ENCODE measurements around the gene TRRAP. TPM values are rescaled to one million over a fixed set of nuclear protein-coding genes. Genes with fewer than 3 reads are reported as not detected.
A peak's percentile ranks its signal among the peaks of the same experiment; 100 is the strongest.

The TRRAP gene
- total and polyA plus RNA-seq, 7 experiments from 2014 or later: 3.2 to 72.3 (median 63.6) TPM

GRCh38 chr7:98992076-98992475, 113.7 kb downstream of the TRRAP start:
- ATAC-seq (no peak), DNase-seq (no peak)
- H3K4me3 ChIP-seq (ENCODE audit: low read length): no peak overlapping the region
- H3K27me3 ChIP-seq (ENCODE audit: control insufficient read depth in 2 of 2, insufficient read depth in 2 of 2, low read length in 2 of 2): no peaks in the 10 kb centered on the region
- Mint-ChIP-seq H3K9me3 (no peaks in the 10 kb centered on the region), H3K27ac (no peak overlapping the region), H3K36me3 (peaks cover 29 to 64% (median 33%) of the 10 kb centered on the region in 5 donors), H3K4me1 (peaks cover 6 to 18% (median 9%) of the 10 kb centered on the region in 7 donors), H3K27me3 (no peaks in the 10 kb centered on the region), H3K4me3 (no peak overlapping the region)
- no peaks in the 10 kb centered on the region for H3K4me1 ChIP-seq (ENCODE audit: control insufficient read depth in 2 of 2, insufficient read depth in 2 of 2, low read length in 2 of 2)
- CTCF ChIA-PET: interaction anchor here (0.7 kb wide), 1 partner anchor 399 kb away, joined by 3 read pairs; no protein-coding TSS in a partner anchor
- no peak overlapping the region for H3K27ac ChIP-seq (ENCODE audit: low read depth, low read length)
- H3K9me3 ChIP-seq (ENCODE audit: control insufficient read depth in 2 of 3, low read length in 3 of 3): no peaks in the 10 kb centered on the region
- intact Hi-C loops (cut with micrococcal nuclease): no loop called here
- peaks cover 0 to 96% (median 15%) of the 10 kb centered on the region in 3 experiments for H3K36me3 ChIP-seq (ENCODE audit: control insufficient read depth in 2 of 3, insufficient read depth in 3 of 3, low read length in 3 of 3)
- POLR2A ChIA-PET: no interaction called here

DNA sequence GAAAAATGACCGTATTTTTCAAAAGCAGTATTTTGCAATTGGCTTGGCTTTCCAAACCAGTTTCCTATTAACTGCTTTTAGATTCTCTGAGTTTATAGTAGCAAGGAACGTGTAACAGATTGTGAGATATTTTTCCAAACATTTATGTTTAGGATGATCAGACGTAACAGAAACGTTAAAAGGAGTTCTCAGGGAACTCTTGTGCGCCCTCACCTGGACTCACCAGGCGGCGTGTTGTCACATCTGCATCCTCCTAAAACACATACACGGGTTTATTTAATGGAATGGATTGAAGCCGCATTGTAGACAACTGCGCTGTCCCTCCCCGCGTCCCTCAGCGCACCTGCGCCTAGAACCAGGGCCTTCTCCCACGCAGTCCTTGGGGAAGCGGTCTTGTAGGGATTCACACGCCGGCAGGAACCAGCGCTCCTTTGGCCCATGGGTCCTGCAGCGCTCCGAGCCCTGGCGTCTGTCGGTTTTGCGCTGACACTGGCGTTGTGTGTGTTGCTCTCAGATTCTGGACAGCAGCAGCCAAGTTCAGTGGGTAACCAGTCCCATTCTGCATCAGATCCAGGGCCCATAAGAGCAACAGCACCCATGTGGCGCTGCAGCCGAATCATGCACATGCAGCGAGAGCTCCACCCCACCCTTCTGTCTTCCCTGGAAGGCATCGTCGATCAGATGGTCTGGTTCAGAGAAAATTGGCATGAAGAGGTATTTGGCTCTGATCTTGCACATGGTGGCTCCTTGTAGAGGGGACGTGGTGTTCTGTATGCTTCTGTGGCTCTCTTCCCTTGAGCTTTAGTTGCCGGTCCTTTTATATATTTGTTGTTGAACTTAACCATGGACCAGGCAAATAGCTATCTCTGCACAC, 114.9 kb downstream of the TRRAP start:
- POLR2A ChIA-PET: no interaction called here
- H3K4me3 Mint-ChIP-seq: no peak overlapping the region
- no peak for ATAC-seq

GRCh38 chr7:98994046-98994944, 116.0 kb downstream of the TRRAP start:
- CTCF ChIA-PET: no interaction called here
- intact Hi-C loops (cut with micrococcal nuclease): no loop called here
- peaks cover 0 to 9% (median 2%) of the 10 kb centered on the region in 7 donors for H3K4me1 Mint-ChIP-seq

More for the DNA sequence above, 114.9 kb downstream of the TRRAP start:
- peak overlapping the region in 1 of 9 donors; percentile 19 for H3K27ac Mint-ChIP-seq
- no peaks in the 10 kb centered on the region for H3K9me3 Mint-ChIP-seq
- CTCF ChIA-PET: no interaction called here
- no peak for DNase-seq
- peaks cover 20 to 53% (median 27%) of the 10 kb centered on the region in 5 donors for H3K36me3 Mint-ChIP-seq
- H3K4me1 Mint-ChIP-seq: peaks cover 3 to 12% (median 8%) of the 10 kb centered on the region in 7 donors
- no peak overlapping the region for H3K27ac ChIP-seq (ENCODE audit: low read depth, low read length)
- intact Hi-C loops (cut with micrococcal nuclease): no loop called here
- H3K9me3 ChIP-seq (ENCODE audit: control insufficient read depth in 2 of 3, low read length in 3 of 3): no peaks in the 10 kb centered on the region
- H3K27me3 Mint-ChIP-seq: no peaks in the 10 kb centered on the region
- no peaks in the 10 kb centered on the region for H3K4me1 ChIP-seq (ENCODE audit: control insufficient read depth in 2 of 2, insufficient read depth in 2 of 2, low read length in 2 of 2)
- H3K27me3 ChIP-seq (ENCODE audit: control insufficient read depth in 2 of 2, insufficient read depth in 2 of 2, low read length in 2 of 2): no peaks in the 10 kb centered on the region
- H3K4me3 ChIP-seq (ENCODE audit: low read length): no peak overlapping the region
- peaks cover 0 to 93% (median 11%) of the 10 kb centered on the region in 3 experiments for H3K36me3 ChIP-seq (ENCODE audit: control insufficient read depth in 2 of 3, insufficient read depth in 3 of 3, low read length in 3 of 3)

DNA sequence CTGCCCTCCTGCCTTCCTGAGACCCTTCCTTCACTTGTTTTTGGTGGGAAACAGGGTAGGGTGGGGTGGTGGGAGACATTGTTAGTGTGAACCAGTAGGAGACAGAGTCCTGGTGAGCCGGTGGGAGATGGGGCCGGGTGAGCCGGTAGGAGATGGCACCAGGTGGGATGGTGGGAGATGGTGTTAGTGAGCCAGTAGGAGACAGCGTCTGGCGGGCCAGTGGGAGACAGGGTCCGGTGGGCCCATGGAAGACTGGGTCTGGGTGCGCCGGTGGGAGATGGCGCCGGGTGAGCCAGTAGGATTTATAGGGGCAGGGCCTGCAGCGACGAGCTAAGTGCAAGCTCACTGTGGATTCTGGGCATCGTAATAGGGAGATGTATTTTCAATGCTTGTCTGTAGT, 116.8 kb downstream of the TRRAP start:
- ATAC-seq (no peak), DNase-seq (no peak)
- Mint-ChIP-seq H3K27ac (peak overlapping the region in 1 of 9 donors; percentile 15), H3K27me3 (no peaks in the 10 kb centered on the region), H3K4me1 (peaks cover 0 to 9% (median 0%) of the 10 kb centered on the region in 7 donors), H3K4me3 (no peak overlapping the region), H3K36me3 (peaks cover 23 to 48% (median 27%) of the 10 kb centered on the region in 5 donors), H3K9me3 (no peaks in the 10 kb centered on the region)
- CTCF ChIA-PET: no interaction called here
- no peak overlapping the region for H3K4me3 ChIP-seq (ENCODE audit: low read length)
- H3K36me3 ChIP-seq (ENCODE audit: control insufficient read depth in 2 of 3, insufficient read depth in 3 of 3, low read length in 3 of 3): peaks cover 0 to 93% (median 8%) of the 10 kb centered on the region in 3 experiments
- H3K9me3 ChIP-seq (ENCODE audit: control insufficient read depth in 2 of 3, low read length in 3 of 3): no peaks in the 10 kb centered on the region
- POLR2A ChIA-PET: no interaction called here
- intact Hi-C loops (cut with micrococcal nuclease): no loop called here
- no peak overlapping the region for H3K27ac ChIP-seq (ENCODE audit: low read depth, low read length)
- no peaks in the 10 kb centered on the region for H3K27me3 ChIP-seq (ENCODE audit: control insufficient read depth in 2 of 2, insufficient read depth in 2 of 2, low read length in 2 of 2)
- no peaks in the 10 kb centered on the region for H3K4me1 ChIP-seq (ENCODE audit: control insufficient read depth in 2 of 2, insufficient read depth in 2 of 2, low read length in 2 of 2)

More at GRCh38 chr7:98994046-98994944, 116.0 kb downstream of the TRRAP start:
- Histone ChIP-seq H3K4me3 (ENCODE audit: low read length) (no peak overlapping the region), H3K9me3 (ENCODE audit: control insufficient read depth in 2 of 3, low read length in 3 of 3) (no peaks in the 10 kb centered on the region), H3K27me3 (ENCODE audit: control insufficient read depth in 2 of 2, insufficient read depth in 2 of 2, low read length in 2 of 2) (no peaks in the 10 kb centered on the region), H3K36me3 (ENCODE audit: control insufficient read depth in 2 of 3, insufficient read depth in 3 of 3, low read length in 3 of 3) (peaks cover 0 to 93% (median 8%) of the 10 kb centered on the region in 3 experiments), H3K4me1 (ENCODE audit: control insufficient read depth in 2 of 2, insufficient read depth in 2 of 2, low read length in 2 of 2) (no peaks in the 10 kb centered on the region), H3K27ac (ENCODE audit: low read depth, low read length) (no peak overlapping the region)
- POLR2A ChIA-PET: no interaction called here
- DNase-seq: no peak
- no peaks in the 10 kb centered on the region for H3K9me3 Mint-ChIP-seq
- H3K36me3 Mint-ChIP-seq: peaks cover 19 to 49% (median 28%) of the 10 kb centered on the region in 5 donors
- no peak for ATAC-seq
- no peak overlapping the region for H3K4me3 Mint-ChIP-seq
- H3K27ac Mint-ChIP-seq: peak overlapping the region in 2 of 9 donors; percentile 15 to 22
- no peaks in the 10 kb centered on the region for H3K27me3 Mint-ChIP-seq

DNA sequence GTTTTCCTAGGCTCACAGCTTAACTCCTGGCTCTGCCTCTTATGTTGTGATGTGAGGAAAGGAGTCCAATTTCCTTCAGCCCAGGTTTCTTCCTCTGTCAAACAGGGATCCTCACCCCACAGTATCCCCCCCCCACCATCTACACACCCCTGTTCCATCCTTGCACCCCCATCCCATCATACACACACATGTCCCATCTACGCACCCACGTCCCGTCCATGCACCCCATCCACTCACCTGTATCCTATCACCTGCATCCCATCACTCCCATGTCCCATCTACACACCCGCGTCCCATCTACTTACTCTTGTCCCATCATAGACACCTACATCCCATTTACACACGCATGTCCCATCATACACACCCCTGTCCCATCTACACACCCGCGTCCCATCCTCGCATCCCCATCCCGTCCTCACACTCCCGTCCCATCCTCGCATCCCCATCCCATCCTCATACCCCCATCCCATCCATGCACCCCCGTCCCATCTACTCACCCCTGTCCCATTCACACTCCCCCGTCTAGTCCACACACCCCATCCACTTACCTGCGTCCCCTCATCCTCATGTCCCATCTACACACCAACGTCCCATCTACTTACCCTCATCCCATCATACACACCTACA, 117.3 kb downstream of the TRRAP start:
- H3K4me1 Mint-ChIP-seq: peaks cover 0 to 9% (median 0%) of the 10 kb centered on the region in 7 donors
- H3K27ac Mint-ChIP-seq: no peak overlapping the region
- H3K36me3 Mint-ChIP-seq: peaks cover 20 to 44% (median 26%) of the 10 kb centered on the region in 5 donors
- Histone ChIP-seq H3K36me3 (ENCODE audit: control insufficient read depth in 2 of 3, insufficient read depth in 3 of 3, low read length in 3 of 3) (peaks cover 0 to 94% (median 8%) of the 10 kb centered on the region in 3 experiments), H3K27ac (ENCODE audit: low read depth, low read length) (no peak overlapping the region), H3K4me1 (ENCODE audit: control insufficient read depth in 2 of 2, insufficient read depth in 2 of 2, low read length in 2 of 2) (no peaks in the 10 kb centered on the region), H3K9me3 (ENCODE audit: control insufficient read depth in 2 of 3, low read length in 3 of 3) (no peaks in the 10 kb centered on the region), H3K4me3 (ENCODE audit: low read length) (no peak overlapping the region), H3K27me3 (ENCODE audit: control insufficient read depth in 2 of 2, insufficient read depth in 2 of 2, low read length in 2 of 2) (no peaks in the 10 kb centered on the region)
- ATAC-seq (no peak), DNase-seq (no peak)
- ChIA-PET POLR2A (no interaction called here), CTCF (no interaction called here)
- H3K9me3 Mint-ChIP-seq: no peaks in the 10 kb centered on the region
- H3K27me3 Mint-ChIP-seq: no peaks in the 10 kb centered on the region
- intact Hi-C loops (cut with micrococcal nuclease): no loop called here
- no peak overlapping the region for H3K4me3 Mint-ChIP-seq

GRCh38 chr7:98996150-98996552, 117.8 kb downstream of the TRRAP start:
- H3K27ac Mint-ChIP-seq: no peak overlapping the region
- POLR2A ChIA-PET: no interaction called here
- peaks cover 0 to 9% (median 3%) of the 10 kb centered on the region in 7 donors for H3K4me1 Mint-ChIP-seq
- H3K36me3 Mint-ChIP-seq: peaks cover 26 to 46% (median 29%) of the 10 kb centered on the region in 5 donors
- intact Hi-C loops (cut with micrococcal nuclease): no loop called here
- no peaks in the 10 kb centered on the region for H3K9me3 Mint-ChIP-seq
- Histone ChIP-seq H3K9me3 (ENCODE audit: control insufficient read depth in 2 of 3, low read length in 3 of 3) (no peaks in the 10 kb centered on the region), H3K4me1 (ENCODE audit: control insufficient read depth in 2 of 2, insufficient read depth in 2 of 2, low read length in 2 of 2) (no peaks in the 10 kb centered on the region), H3K27ac (ENCODE audit: low read depth, low read length) (no peak overlapping the region), H3K27me3 (ENCODE audit: control insufficient read depth in 2 of 2, insufficient read depth in 2 of 2, low read length in 2 of 2) (no peaks in the 10 kb centered on the region), H3K36me3 (ENCODE audit: control insufficient read depth in 2 of 3, insufficient read depth in 3 of 3, low read length in 3 of 3) (peaks cover 0 to 94% (median 12%) of the 10 kb centered on the region in 3 experiments), H3K4me3 (ENCODE audit: low read length) (no peak overlapping the region)
- DNase-seq (no peak), ATAC-seq (no peak)
- H3K4me3 Mint-ChIP-seq: no peak overlapping the region
- CTCF ChIA-PET: interaction anchor here (0.6 kb wide), 1 partner anchor 65 kb away, joined by 3 read pairs; no protein-coding TSS in a partner anchor
- H3K27me3 Mint-ChIP-seq: no peaks in the 10 kb centered on the region

Data from naive thymus-derived CD4-positive, alpha-beta T cell (primary cell).